ENCODE measurements around the gene VPS39.

VPS39 gene

GRCh38 chr15:42194513-42194912, 13.6 kb downstream of the VPS39 start:
- Histone ChIP-seq H3K9ac (no peak overlapping the region), H3K36me3 (ENCODE audit: control insufficient read depth, insufficient read depth, low read length) (no peaks in the 10 kb centered on the region), H3K27ac (no peak overlapping the region), H3K4me2 (ENCODE audit: low read length) (no peak overlapping the region), H3K79me2 (peaks cover under 1% of the 10 kb centered on the region), H3K4me3 (ENCODE audit: low read depth, low read length) (no peak overlapping the region), H3K9me3 (ENCODE audit: control insufficient read depth, low read length) (no peaks in the 10 kb centered on the region), H3K27me3 (ENCODE audit: control insufficient read depth, insufficient read depth, low read length) (no peaks in the 10 kb centered on the region), H3K4me1 (peaks cover 3% of the 10 kb centered on the region), H2AFZ (no peak overlapping the region)
- TF ChIP-seq CTCF (IDR thresholded peaks at IDR 0.05), result no peak

- Histone ChIP-seq H3K79me2 (no peaks in the 10 kb centered on the region), H3K4me2 (ENCODE audit: low read length) (no peak overlapping the region), H3K27ac (no peak overlapping the region), H3K9ac (no peak overlapping the region), H3K36me3 (ENCODE audit: control insufficient read depth, insufficient read depth, low read length) (no peaks in the 10 kb centered on the region), H2AFZ (no peak overlapping the region), H3K4me1 (peaks cover 3% of the 10 kb centered on the region), H3K27me3 (ENCODE audit: control insufficient read depth, insufficient read depth, low read length) (no peaks in the 10 kb centered on the region), H3K9me3 (ENCODE audit: control insufficient read depth, low read length) (no peaks in the 10 kb centered on the region), H3K4me3 (ENCODE audit: low read depth, low read length) (no peak overlapping the region)
- no peak for TF ChIP-seq CTCF (IDR thresholded peaks at IDR 0.05)
Measured at GRCh38 chr15:42193383-42193782, 14.7 kb downstream of the VPS39 start.

- H3K27me3 ChIP-seq (ENCODE audit: control insufficient read depth, insufficient read depth, low read length), result no peaks in the 10 kb centered on the region
- TF ChIP-seq CTCF (IDR thresholded peaks at IDR 0.05), result no peak
- H3K79me2 ChIP-seq, result no peaks in the 10 kb centered on the region
- H3K36me3 ChIP-seq (ENCODE audit: control insufficient read depth, insufficient read depth, low read length), result no peaks in the 10 kb centered on the region
- H3K4me2 ChIP-seq (ENCODE audit: low read length), result peak overlapping the region; percentile 44
- no peak overlapping the region for H2AFZ ChIP-seq
- H3K4me3 ChIP-seq (ENCODE audit: low read depth, low read length), result peak overlapping the region; percentile 6
- no peaks in the 10 kb centered on the region for H3K9me3 ChIP-seq (ENCODE audit: control insufficient read depth, low read length)
- H3K4me1 ChIP-seq, result peaks cover 3% of the 10 kb centered on the region
- no peak overlapping the region for H3K9ac ChIP-seq
- H3K27ac ChIP-seq, result no peak overlapping the region
Measured at GRCh38 chr15:42191610-42192346, 16.3 kb downstream of the VPS39 start.

GRCh38 chr15:42190370-42190769, 17.7 kb downstream of the VPS39 start:
- no peaks in the 10 kb centered on the region for H3K36me3 ChIP-seq (ENCODE audit: control insufficient read depth, insufficient read depth, low read length)

More at GRCh38 chr15:42190370-42190769, 17.7 kb downstream of the VPS39 start:
- no peak overlapping the region for H3K4me3 ChIP-seq (ENCODE audit: low read depth, low read length)
- no peak overlapping the region for H2AFZ ChIP-seq
- no peaks in the 10 kb centered on the region for H3K79me2 ChIP-seq
- no peaks in the 10 kb centered on the region for H3K27me3 ChIP-seq (ENCODE audit: control insufficient read depth, insufficient read depth, low read length)
- no peaks in the 10 kb centered on the region for H3K9me3 ChIP-seq (ENCODE audit: control insufficient read depth, low read length)
- TF ChIP-seq CTCF (IDR thresholded peaks at IDR 0.05), result no peak
- peaks cover 3% of the 10 kb centered on the region for H3K4me1 ChIP-seq
- H3K9ac ChIP-seq, result no peak overlapping the region
- H3K27ac ChIP-seq, result no peak overlapping the region
- H3K4me2 ChIP-seq (ENCODE audit: low read length), result no peak overlapping the region

Measured in parathyroid adenoma (tissue), 2 donors.